GM12891 (cell line): Measurements from ENCODE around the gene TMEM185B.

Source experiments
- DNase-seq: peaks from one replicate; pipeline ENCODE4 v3.0.0; 2011; ENCODE audit warnings: low spot score; ENCODE audit not compliant: insufficient read length
- FAIRE-seq: peaks from 2 replicates; lab custom pipeline; 2011; peaks lifted over from hg19 to GRCh38; lab: Jason Lieb, UNC
- SPI1 ChIP-seq: IDR thresholded peaks from 2 replicates; pipeline ENCODE4 v1.6.1; 2011; ENCODE audit warnings: low read depth, low read length, control low read depth

The TMEM185B gene

GRCh38 chr2:120174963-120175581 lies 48.1 kb downstream of the TMEM185B start:
- FAIRE-seq (no peak), DNase-seq (no peak)
- no peak for TF ChIP-seq SPI1
